Limb (tissue), 2 donors: ENCODE results near the gene AP3B2.

Experiments used
- DNase-seq, 2 donors: peaks; one replicate each; pipeline ENCODE4 v3.0.0-alpha.2; 2016; ENCODE audit errors: extremely low spot score in 2 of 2

AP3B2 gene

DNA sequence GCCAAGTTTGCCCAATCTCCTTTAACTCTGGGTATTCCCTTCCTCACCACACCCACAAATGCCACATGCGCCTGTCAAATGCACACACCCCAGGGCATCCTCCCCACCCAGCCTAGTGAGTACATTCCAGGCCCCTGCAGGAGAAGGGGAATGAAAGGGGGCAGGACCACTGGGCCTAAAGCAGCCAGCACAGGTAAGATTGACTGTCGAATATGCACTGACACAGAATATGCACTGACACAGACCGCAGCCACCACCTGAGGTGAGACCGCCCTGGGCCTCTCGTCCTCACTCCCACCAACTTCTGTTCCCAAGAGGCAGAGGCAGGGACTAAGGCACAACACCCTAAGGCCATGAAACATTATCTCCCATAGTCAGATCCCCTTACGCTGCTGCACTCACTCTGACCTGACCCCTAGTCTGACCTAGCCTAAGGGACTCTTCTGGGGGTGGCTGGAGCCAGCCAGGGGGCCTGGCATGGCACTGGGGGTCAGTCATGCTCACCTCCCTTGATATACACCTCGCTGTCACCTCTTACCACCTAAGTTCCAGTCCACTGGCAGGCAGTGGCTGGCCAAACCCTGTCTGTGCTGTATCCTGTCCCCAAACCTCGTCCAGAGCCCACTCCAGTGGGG is 10.8 kb downstream of the AP3B2 start:
- no peak for DNase-seq

- DNase-seq: no peak
Measured at GRCh38 chr15:82697735-82698407, 11.8 kb downstream of the AP3B2 start.

DNA sequence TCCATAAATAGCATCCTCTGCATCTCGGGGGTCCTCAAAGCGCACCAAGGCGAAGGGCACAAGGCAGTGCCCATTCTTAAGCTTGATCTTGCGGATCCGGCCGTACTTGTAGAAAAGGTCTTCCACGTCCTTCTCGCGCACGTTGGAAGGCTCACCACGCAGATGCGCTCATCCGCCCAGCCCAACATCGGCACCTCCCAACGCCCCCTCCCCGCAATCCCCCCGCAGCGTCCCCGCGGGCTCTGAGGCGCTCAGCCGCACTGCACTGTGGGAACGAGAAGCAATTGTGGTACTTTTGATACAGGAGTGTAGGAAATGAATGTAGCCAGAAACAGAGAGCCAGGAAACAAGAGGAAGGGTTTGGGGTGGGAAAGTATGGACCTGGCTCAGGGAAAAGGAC is 17.5 kb downstream of the AP3B2 start:
- DNase-seq: no peak

- no peak for DNase-seq
Measured at GRCh38 chr15:82689147-82689546, 20.5 kb downstream of the AP3B2 start.

DNA sequence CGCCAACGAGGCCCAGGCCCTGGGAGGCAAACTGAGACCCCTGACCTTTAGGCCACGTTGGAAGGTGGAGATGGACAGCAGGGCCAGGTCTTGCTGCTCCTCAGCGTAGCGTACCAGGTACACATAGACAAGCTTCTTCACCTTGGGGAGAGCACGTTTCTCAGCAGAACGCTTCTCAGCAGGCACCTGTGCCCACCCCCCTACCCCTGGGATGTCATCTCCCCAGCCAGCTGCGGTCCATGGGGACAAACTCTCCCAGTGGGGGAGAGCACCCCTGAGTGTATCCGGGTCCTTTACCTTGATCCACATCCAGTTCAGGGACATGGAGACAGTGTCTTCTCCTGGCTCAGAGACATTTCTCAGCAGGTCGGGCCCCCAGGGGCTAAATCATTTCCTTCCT is 21.0 kb downstream of the AP3B2 start:
- DNase-seq: no peak

GRCh38 chr15:82681371-82681770 is 28.3 kb downstream of the AP3B2 start:
- DNase-seq: no peak

DNA sequence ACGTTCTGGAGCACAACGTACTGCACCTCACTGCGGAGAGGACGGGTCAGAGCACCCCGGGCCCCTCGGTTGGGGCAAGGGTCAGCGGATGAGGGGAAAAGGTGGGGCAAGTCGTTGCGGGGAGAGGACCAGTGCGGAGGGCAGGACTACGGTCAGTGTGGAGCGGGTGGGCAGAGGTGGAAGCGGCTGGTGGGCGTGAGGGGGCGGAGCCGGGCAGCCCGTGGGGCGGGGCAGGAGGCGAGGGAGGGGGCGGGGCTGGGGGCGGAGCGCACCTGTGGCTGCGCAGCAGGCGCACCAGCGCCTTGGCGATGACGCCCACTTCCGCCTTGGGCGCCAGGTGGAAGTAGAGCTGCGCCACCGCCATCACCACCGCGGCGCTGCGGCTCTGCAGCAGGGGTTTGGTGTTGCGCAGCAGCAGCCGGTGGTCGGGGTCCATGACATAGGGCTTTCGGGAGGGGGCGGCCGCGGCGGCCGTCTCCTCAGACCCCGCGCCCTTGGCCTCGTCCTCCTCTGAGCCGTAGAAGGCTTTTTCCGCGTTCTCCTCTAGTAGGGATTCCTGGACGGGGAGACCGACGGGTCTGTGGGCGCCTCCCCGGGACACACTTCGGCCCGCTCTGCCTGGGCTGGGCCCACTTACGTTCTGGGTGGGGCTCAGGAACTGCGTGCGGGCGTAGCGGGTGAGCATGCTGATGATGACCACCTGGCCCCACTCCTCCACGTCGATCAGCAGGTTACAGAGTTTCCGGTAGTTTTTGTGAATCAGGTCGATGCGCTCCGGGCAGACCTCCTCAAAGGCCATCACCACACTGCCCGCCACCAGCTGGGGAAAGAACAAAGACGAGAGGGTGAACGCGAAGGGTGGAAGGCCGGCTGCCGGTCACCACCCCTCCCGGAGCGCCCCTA is 29.2 kb downstream of the AP3B2 start:
- peak in 1 of 2 donors; percentile 68 for DNase-seq

DNA sequence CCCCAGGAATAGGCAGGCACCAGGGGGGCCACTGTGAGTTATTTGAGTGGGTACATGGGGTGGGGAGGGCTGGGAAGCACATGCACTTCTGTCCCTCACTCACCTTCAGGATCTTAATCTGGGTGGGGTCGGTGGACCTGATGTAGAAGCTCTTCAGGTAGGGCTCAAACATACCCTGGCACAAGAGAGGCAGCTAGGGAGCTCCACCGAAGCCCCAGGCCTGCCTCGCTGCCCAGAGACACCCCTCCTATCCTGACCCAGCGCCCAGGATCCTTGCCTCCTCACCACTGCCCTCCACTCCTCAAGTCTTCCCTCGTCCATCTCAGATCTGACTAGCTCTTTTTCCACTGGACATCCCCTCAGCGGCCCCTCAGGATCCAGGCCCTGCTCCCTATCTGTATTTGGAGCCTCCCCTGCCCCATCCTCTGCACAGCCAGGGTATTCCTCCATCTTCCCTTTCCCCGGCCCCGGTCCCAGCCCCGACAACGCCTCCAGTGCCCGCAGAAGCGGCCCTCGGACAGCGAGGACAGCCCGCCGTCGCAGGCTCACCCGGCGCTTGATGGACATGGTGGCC is 30.0 kb downstream of the AP3B2 start:
- DNase-seq: no peak

DNA sequence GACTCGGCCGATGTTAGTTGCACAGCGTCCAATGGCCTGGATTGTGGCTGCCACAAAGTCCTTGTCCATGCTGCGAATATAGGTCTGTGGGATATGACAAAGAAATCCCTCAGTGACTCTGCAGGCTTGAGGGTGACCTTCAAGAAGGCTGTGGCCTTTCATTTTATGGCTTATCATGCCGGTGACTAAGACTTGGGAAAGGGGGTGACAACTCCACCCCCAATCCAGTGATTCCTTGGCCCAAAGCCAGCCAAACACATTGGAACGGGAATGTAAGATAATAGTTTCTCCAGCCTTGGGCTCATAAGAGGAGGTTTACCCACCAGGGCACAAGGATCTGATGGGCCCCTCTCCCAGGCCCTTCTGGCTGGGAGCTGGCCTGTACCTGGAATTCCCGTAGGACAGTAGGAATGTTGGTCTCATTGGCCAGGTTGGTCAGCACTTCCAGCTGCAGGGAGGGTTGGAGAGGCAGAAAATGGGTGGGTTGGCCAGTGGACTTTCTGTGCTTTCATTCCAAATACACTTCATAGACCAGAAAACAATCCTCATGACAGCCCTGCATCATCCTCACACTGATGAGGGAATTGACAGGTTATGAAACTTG is 31.9 kb downstream of the AP3B2 start:
- no peak for DNase-seq

GRCh38 chr15:82674873-82675272 is 34.8 kb downstream of the AP3B2 start:
- DNase-seq: no peak

DNA sequence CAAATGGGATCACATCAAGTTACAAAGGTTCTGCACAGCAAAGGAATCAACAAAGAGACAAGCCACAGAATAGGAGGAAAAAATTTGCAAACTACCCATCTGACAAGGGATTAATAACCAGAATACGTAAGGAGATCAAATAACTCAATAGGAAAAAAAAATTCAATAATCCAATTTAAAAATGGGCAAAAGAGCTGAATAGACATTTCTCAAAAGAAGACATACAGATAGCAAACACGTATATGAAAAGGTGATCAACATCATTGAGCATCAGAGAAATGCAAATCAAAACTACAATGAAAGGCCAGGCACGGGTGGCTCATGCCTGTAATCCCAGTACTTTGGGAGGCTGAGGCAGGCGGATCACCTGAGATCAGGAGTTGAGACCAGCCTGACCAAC is 39.0 kb downstream of the AP3B2 start:
- DNase-seq: no peak

DNA sequence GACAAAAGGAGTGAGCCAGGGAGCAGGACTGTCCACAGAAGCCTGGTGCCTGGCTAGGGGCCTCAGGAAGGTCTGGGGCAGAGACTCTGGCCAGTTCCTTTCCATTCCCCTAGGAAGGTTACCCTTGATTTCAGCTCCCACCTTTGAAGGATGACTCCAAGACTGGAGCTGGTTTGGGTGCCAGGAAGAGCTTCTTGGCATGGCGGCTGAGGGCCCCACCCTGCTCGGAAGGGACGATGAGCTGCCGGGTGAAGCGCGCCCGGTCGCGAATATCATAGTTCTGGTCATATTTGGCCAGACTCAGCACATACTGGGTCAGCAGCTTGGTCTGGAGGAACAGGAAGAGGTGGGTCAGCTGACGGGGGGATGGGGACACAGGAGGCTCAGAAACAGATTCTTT is 43.1 kb downstream of the AP3B2 start:
- no peak for DNase-seq

GRCh38 chr15:82664021-82664420 is 45.7 kb downstream of the AP3B2 start:
- no peak for DNase-seq

- peak; percentile 22 to 76 for DNase-seq
Measured at GRCh38 chr15:82663186-82663600, 46.5 kb downstream of the AP3B2 start.

DNA sequence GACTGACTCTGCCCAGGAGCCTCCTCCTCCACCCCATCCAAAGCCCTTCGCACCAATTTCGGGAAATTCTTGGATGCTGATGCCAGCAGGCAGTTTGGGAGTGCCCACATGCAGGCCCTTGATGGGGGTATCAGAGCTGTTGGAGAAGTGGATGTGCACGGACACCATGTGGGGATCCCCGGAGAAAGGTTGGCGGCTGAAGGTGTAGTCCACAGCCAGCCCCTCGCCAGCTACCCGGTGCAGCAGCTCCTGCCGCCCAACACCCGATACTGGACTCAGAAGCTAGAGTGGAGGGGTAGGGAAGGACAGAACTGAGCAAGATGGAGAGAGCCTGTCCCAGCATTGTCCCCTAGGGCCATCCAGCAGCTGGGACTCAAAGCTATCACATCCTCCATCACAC is 47.0 kb downstream of the AP3B2 start:
- no peak for DNase-seq

GRCh38 chr15:82660378-82660777 is 49.3 kb downstream of the AP3B2 start:
- DNase-seq: no peak

- DNase-seq: no peak
Measured at GRCh38 chr15:82656641-82657266, 52.9 kb downstream of the AP3B2 start.

GRCh38 chr15:82655606-82656005 is 54.1 kb downstream of the AP3B2 start:
- no peak for DNase-seq

DNA sequence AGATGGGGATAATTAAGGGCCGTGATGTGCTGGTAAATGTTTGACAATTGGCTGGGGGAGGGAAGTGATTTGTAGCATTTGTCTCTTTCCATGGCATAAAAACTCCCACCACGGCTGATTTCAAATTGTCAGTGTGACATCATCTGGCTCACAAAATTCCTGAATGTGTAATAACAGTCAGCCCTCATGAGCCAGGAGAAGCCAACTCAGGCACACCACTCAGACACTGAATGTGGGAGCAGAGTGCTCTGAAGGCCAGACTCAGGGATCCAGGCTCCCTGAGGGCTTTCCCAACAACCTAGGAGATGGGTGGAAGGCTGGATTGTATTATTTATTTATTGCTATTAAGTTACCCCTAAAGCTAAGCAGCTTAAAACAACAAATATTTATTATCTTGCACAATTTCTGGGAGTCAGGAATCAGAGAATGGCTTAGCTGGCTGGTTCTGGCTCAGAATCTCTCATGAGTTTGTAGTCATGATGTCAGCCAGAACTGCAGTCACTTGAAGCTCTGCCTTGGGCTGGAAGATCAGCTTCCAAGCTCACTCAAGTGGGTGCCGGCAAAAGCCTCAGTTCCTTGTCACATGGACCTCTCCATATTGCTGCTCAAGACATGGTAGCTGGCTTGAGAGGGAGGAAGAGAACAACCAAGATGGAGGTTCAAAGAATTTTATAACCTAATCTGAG is 56.0 kb downstream of the AP3B2 start:
- no peak for DNase-seq

GRCh38 chr15:82651708-82652107 is 58.0 kb downstream of the AP3B2 start:
- no peak for DNase-seq
